HG03442 (cell line): ENCODE measurements around the gene CCDC149.

Source experiments
- ATAC-seq: cut with Tn5 transposase; IDR thresholded peaks from one replicate; pipeline ENCODE4 v1.9.1; 2021; ENCODE audit warnings: mild to moderate bottlenecking, moderate library complexity; ENCODE audit not compliant: unreplicated experiment

The CCDC149 gene

DNA sequence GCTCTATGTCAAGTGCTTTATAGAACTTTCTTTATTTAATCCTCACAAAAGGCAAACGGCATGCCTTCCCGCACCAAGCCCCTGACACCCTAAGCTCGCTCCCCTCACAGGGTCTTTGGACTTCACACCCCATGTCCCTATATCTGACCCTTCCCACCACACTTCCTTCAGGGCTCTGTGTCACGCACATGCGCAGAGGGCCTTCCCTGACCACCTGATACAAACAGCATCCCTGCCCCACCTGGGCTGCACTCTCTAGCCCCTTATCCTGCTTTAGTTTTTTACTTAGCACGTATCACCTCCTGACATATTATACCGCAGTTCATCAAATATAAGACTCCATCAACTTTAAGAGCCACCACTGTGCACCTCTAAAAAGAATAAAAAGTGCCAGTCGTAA lies 67.7 kb downstream of the CCDC149 start:
- ATAC-seq = no peak

DNA sequence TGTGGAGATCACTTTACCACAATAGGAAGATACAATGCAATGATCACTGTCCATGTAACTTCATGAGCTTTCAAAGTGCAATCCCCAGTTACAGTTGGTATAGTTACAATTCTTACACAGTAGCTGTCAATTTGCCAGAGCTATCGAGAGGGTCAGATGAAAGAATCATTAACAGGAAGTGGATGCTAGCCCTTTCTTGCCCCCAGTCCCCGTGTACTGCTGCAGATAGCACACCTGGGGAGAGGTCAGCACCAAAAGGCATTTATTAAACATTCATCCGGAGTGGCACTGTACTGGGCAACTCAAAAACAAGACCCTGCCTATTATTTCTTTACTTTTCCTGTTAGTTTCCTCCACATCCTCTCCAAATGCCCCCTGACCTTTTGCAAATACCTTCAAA lies 69.7 kb downstream of the CCDC149 start:
- no peak for ATAC-seq

DNA sequence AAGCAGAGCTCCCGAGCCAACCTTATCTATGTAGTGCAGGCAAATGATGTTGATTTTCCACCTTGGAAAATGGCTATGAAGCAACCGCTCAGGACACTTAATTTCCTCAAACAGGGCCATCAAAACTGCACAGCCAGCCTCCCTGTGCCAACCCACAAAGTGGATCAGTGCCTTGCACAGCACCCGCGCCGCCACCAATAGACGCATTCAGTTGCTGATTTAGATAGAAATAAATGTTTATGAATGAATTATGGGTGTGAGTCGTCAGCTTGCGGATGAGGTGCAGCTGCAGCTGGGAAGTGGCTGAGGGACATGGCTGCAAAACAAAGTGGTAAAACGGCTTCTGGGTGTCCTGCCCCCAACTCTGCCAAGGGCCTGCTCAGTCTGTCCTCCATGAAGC lies 70.5 kb downstream of the CCDC149 start:
- ATAC-seq = no peak

DNA sequence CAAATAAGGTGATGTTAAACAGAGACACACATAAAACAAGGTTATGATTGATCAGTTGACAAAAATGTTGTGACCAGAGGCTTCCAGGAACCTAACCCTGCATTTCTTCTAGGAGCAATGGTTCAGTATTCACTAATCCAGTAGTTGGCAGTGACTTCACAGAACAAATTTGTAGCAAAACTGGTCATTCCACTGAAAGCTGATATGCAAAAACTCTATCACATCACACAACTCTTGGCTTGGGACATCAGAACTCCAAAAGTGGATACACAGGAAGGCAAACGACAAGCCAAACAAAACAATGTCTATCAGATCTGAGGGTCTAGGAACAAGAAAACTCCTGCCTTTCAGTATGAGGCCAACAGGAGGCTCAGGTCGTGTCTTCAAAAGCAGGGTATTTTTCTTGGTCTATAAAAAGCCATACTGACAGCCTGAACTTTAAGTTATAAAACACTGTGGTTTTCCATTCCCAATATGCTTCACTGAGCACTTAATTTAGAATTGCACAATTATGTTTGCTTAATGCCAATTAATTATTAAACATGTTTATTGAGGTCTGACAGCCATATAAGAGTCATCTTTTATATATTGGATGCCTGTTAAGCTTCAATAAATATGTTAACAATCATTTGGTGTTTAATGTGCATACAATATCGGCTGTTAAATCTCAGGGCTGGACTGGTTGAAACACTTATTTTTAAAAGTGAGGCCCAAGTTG lies 71.9 kb downstream of the CCDC149 start:
- ATAC-seq = no peak

DNA sequence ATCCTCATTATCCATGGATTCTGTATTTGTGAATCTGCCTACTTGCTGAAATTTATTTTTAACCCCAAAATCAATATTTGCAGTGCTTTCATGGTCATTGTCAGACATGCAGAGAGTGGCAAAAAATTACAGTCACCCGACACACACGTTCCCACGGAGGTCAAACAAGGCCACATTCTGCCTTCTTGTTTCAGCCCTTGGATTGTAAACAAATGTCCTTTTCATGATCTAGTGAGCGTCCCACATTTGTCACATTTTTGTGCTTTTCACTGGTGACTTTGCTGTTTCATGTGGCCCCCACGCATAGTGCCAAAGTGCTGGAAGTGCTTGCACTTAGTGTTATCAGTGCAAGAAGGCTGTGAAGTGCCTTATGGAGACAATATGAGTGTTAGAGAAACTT lies 72.5 kb downstream of the CCDC149 start:
- ATAC-seq = no peak

DNA sequence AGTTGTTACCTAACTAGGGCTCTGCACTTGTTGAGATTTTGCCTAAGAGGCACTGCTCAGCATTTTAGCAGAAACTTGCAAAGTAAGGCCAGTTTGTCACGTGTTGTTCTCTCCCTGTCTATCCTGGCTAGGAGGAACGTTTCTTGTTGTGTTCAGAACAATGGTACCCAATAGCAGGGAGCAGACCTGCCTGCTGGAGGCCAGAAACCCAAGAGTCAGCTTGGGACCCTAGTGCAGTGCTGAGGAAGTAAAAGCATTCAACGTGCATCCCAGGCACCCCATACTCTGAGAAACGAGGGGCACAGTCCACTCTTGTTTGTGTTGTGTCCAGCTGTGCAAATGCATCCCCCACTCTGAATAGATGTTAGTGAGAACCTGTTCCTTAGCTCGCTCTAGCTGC lies 75.1 kb downstream of the CCDC149 start:
- ATAC-seq = no peak

DNA sequence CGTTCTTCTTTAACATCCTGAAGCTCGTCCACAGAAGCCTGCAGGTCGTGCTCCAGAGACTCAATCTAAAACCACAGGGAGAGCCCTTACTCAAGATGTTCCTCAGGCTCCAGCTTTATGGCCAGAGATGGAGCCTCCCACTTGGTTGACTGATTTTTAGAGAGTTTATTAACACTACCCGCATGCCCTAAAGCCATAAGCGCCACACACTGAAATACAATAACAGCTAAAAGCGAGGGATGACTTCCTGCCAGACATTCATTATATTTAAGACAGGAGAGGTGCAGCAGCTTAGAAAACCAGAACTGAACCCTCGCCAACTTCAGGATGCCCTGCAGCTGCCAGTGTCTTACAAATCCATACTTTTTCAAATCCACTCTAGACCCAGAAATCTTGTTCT lies 75.5 kb downstream of the CCDC149 start:
- no peak for ATAC-seq

DNA sequence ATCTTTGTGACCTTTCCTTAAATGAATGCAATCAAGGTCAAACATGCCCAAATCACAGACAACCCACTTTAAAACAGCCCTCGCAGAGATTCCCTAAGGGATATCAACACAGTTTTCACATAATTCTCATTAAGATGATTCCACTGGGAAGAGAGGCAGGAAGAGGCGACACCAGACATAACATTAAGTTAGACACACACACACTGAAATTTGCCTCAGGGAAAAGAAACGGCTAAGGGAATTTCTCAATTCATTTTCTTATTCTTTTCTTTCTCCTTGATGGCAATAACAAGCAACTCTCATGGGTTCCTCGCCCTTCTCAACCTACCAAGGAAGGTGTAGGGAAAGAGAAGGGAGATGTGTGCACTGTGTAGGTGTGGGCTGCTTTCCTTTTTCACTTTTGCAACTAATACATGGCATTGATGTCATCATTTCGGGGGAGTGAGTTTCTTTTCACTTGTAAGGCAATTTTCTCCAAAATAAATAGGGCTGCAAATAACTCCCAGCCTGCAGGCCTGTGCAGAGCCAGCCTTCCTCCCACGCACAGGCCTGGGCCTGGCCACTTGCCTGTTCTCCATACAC lies 76.1 kb downstream of the CCDC149 start:
- ATAC-seq = peak; percentile 62

DNA sequence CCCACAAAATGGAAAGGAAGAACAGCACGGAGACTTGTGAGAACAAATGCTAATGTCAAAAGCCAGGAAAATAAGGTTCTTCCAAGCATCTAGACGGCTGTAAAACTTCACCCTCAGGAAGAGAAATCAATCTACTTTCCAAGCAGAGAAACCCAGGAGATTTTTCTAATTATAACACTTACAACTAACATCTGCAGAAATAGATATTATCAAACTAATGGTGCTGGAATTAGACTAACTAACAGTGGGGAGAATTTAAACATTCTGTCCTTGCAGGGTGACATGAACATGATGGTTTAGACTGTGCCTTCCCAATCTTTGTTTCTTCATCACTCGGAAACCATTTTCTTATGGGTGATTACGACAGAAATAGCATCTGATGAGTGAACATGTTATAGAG lies 77.1 kb downstream of the CCDC149 start:
- no peak for ATAC-seq

DNA sequence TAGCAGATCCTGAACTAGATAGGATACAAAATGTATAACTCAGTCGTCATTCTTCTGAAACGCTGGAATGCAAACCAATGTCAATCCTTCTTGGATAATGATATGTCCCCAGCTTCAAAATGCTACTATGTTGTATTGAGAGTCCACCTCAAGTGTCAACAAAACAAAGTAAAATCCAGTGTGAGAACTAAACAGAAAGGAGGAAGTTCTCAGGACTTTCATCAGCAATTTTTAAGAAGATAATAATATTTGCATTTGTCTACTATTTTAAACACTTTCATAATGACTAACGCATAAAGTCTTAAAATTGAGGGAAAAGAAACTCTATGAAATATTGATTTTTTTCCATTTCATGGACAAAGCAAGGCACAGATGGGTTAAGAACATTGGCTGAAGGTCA lies 81.2 kb downstream of the CCDC149 start:
- no peak for ATAC-seq

DNA sequence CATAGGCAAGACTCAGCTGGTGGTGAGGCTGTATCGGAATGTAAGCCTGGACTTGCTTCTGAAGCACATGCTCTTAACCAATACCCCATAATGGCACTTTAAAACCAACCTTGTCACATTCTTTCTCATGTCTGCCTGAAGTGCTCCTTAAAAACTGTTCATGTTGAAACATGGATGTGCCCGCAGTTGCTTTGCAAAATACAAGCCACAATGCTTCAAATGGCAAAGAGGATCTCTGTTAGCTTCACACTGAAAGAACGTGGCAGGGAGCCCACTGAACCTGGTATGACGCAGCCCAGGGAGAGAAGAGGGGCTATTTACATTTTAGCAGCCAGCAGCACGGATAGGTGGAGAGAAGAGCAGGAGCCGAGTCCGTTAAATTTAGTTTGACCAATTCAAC lies 88.1 kb downstream of the CCDC149 start:
- ATAC-seq = no peak

DNA sequence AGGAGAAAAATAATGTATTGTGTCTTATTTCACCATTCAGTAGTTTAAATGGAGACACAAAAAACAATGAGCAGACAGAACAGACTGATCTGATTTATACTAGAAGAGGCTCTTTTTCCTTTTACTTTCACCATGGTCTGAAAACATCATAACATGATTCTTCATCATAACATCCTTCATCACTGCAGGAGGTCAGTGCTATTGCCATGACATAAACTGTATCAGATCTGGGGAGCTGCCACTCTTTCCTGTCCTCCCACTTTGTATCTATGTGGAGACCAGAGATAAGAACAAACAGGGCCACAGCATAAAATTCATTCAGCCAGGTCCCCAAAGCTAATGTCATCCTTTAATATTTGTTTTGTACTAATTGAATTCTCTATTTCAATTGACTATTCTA lies 92.3 kb downstream of the CCDC149 start:
- ATAC-seq = no peak

DNA sequence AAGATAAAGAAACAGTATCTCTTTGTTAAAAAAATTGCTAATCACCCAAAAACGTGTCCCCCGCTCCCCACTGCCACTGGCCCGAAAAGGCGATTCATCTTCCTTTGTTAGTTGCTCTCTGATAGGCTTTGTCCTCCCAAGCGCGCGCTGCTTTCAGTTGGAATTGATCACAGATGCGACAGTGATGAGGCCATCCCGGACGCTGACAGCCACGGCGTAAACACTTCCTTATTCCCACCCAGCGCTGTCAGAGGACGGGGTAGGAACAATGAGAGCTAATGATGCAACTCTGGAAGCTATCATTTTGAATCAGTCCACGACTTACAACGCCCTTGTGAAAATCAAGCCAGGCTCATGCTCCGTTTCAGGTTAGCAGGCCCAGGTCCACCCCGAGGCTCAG lies 96.0 kb downstream of the CCDC149 start:
- ATAC-seq = no peak

DNA sequence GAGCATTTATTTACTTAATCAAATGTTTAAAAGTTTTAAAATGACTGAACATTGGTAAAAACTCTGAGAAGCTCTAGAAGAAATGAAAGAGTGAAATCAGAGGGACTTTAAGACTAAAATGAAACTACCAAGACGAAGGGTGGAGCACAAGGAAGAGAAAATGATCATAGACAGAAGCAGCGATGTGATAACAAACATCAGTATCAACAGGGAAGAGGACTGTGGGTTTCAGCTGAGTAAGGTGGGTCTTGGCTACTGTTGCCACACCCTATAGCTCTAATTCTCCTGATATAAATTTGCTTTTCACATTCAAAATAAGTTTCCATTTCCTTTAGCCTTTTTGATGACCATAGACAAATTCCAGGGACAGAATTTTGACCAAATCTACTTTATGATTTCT lies 99.1 kb downstream of the CCDC149 start:
- ATAC-seq = no peak

DNA sequence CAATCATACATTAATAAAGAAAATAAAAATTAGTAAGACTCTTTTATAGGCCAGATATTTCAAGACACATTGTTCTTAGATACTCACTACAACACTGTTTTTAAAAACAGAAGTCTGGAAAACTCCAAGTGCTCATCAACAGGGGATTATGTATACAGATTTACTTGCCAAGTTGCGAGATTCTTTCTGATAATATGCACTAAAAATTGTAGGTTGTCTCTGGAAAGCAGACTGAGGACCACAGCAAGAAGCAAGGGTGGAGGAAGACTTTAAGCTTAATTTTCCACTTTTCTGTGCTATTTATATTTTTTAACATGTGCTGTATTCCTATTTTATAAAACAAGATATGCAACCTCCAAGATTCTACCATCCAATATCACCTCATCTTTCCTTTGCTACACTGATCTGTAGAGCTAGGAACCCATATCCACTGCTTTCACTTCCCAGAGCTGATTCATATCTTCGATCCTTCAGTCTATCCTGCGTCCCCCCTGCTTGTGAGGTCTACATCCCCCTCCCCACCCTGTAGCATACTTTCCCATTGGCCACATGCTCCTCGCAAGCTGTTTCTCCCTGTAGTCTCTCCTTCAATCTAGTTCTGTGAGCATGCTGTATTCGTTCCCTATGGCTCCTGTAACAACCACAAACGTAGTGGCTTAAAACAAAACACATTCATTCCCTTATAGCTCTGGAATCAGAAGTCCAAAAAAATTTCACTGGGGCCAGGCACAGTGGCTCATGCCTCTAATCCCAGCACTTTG lies 101.8 kb downstream of the CCDC149 start:
- no peak for ATAC-seq

DNA sequence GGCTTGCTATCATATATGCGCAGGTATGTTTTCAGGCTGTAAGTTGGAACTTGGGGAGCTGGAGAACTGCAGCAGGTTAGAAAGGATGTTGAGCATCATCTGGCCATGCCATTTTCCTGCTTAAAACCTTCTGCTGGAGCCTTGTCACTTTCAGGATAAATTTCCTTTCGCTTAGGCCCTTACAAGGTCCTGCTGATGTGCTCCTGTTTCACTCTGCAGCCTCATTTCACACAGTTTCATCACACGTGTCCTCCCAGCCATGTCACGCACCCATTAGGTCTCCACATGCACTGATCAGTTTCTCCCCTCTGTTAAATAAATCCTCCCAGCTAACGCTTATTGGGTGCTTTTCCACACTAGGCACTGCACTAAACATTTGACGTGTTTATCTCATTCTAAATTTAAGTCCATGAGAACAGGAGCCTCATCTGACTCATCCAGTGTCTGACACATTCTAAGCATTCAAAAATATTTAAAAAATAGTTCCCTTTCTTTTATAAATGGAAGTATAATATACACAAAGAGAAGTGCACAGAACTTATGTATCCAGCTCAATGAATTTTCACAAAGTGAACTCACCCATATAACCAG lies 102.9 kb downstream of the CCDC149 start:
- ATAC-seq = no peak

DNA sequence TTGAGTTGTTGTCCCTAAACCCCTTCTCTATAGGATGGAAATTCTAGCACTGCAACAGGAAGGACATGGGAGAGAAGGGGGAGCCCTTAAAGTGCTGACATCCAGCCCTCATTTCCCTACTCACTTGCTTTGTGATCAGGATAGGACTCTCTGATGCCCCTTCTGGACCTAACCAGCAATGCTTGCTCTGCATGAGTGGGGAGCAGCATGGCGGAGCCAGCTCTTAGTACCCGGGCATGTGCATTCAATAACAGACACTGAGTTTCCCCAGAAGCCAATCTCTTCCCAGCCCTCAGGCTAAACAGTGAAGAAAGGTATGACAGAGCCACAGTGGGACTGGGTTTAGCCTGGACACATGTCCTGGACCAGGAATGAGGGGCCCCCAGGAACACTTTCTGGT lies 103.5 kb downstream of the CCDC149 start:
- ATAC-seq = no peak

DNA sequence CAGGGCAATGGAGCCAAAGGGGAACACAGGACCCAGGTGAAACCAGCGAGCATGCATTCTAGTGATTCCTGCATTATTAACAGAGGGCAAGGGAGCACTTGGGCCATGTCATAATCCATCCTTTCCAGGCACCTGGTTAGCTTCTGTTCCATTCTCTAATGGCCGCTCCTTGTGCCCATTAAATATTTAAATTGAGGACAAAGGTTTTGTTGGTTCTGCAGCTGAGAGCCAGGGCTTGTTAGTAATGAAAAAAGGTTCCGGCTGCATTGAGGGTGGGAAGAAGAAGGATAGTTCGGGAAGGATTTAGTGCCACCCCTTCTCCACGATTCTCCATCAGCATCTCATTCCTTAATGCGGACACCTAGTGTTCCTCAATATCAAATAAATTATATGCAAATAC lies 103.9 kb downstream of the CCDC149 start:
- no peak for ATAC-seq

DNA sequence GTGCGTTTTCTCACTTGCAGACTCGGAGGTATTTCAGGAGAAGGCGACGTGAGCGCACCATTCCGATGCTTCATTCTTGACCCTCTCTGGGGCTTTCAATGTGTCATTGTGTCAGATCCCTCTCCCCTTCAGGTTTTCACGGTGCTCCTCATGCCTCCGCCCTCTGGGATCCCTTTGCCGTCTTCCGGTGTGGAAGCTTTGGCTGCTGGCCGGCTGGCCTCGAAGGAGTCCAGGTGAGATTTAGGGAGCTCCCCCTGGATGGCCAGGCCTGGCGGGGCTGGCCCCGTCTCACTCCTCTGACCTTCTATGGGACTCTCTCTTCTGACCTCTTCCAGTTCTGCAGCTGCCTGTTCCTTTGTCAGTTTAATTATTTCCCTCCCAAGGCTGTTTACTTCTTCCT lies 104.6 kb downstream of the CCDC149 start:
- ATAC-seq = no peak

DNA sequence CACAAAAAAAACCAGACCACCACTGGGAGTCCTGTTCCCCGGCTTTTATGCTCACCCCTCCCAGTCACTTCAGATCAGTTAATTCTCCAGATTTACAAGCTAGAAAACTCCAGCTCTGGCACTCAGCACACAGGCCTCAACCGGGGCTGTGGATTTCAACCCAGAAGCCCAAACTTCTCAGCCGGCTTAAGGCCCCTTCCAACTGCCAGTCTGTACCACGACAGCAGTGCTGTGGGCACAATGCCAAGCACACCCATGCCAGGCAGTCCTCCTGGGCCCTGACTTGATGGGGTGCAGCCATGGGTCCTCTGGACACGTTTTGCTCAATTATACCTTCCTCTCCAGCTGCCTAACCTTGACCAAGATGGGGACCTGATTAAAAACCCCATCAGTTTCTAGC lies 105.2 kb downstream of the CCDC149 start:
- ATAC-seq = no peak

DNA sequence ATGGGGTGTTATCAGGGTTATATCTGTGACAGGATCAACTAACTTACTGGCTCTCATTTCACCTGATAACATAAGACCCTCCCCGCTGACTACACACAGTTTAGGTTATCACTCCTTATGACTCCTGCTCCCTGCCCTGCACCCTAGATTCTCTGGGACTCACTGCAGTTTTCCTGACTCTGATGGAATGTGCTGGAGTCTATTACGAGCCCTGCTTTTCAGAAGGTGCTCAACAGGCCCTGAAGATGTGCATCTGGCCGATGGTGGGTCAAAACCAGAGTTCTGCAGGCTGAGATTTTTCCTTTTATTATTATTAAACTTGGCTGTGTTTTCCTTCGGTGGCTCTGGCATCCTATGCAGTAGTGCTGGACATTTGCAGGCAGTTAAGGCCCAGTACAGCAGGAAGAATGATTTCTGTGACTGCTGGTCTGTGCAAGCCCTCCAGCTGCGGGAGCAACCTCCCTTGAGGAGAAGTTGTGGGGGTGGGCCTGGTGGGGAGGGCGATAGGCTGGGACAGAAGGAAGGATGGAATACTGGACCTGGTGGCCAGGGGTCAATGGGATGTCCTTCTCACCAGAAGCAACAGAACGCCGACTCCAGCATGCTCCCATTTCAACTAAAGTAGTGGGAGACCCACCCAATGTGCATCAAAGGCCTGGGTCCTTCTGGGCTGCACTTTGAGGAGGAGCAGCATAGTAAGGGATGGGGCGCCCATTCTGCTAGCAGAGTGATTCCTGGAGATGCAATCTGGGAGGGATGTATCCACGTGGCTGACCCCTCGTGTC lies 106.4 kb downstream of the CCDC149 start:
- ATAC-seq = no peak
